ENCODE measurements around the gene NOTCH1.

Gene NOTCH1

DNA sequence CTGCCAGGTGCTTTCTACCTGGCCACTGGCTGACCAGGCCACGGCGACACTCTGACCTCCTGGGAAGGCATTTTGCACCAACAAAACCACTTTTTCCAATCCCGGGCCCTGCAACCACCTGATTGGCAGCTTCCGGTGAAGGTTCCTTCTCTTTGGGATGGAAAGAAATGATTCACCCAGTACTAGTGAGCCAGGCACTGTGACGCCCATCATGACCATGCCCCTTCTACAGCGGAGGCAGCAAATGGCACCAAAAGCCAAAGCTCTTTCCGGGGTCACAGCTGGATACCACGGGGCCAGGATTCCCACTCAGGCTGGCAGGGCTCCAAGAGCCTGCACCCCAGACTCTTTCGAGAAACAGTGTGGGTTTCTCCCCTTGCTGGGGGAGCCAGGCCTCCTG is 4.7 kb downstream of the NOTCH1 start:
- H3K4me1 Mint-ChIP-seq = peaks cover 32% of the 10 kb centered on the region
- H3K4me3 Mint-ChIP-seq = peak overlapping the region in 2 of 3 experiments; percentile 43 to 52
- H3K27me3 Mint-ChIP-seq (ENCODE audit: low read depth) = no peaks in the 10 kb centered on the region
- H3K27ac Mint-ChIP-seq = peak overlapping the region in 2 of 3 experiments; percentile 35 to 61
- TF ChIP-seq CTCF (IDR thresholded peaks at IDR 0.05; ENCODE audit: unreplicated experiment in 3 of 3) = no peak
- no peaks in the 10 kb centered on the region for H3K9me3 Mint-ChIP-seq
- H3K36me3 Mint-ChIP-seq (ENCODE audit: low read depth) = peaks cover 10% of the 10 kb centered on the region

DNA sequence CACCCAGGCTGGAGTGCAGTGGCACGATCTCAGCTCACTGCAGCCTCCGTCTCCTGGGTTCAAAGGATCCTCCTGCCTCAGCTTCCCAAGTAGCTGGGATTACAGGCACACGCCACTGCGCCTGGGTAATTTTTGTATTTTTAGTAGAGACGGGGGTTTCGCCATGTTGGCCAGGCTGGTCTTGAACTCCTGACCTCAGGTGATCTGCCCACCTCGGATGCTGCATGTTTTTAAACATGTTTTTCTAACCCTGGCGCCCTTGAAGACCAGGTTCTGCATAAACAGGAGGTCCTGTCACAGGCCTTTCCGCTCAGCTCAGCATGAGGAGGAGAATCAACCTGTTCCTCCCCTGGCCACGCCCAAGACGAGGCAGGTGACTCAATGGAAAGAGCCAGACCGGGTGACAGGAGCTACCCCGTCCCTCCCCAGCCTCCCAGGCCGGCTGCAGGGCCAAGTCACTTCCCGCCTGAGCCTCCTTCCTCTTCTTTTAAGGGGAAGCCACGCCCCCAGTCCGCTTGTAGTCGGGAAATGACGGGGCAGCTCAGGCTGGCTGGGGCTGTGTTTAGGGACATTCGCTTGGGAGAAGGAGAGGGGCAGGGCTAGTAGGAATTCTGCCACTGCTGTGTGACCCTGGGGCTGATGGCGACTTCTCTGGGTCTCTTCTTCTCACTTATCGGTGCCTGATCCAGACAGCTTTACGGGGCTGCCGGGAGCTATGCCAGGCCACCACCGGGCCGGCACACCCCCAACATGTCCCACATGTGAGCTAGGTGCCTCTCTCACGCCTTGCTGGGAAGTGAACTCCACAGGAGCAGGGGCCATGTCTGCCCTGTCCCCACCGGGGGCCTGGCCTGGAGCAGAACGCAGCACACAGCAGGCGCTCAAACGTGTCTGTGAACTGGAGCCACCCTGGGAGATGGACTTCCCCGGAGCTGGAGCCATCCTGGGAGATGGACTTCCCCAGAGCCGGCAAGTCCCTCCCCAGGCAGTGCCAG is 6.1 kb downstream of the NOTCH1 start:
- Mint-ChIP-seq H3K9me3 (no peaks in the 10 kb centered on the region), H3K4me1 (peaks cover 32% of the 10 kb centered on the region), H3K27me3 (ENCODE audit: low read depth) (no peaks in the 10 kb centered on the region), H3K36me3 (ENCODE audit: low read depth) (peaks cover 10% of the 10 kb centered on the region), H3K27ac (no peak overlapping the region), H3K4me3 (peak overlapping the region in 1 of 3 experiments; percentile 43)
- TF ChIP-seq CTCF (IDR thresholded peaks at IDR 0.05; ENCODE audit: unreplicated experiment in 3 of 3) = no peak

GRCh38 chr9:136538599-136539426 is 7.0 kb downstream of the NOTCH1 start:
- Mint-ChIP-seq H3K4me1 (peaks cover 34% of the 10 kb centered on the region), H3K9me3 (no peaks in the 10 kb centered on the region), H3K27ac (peak overlapping the region in 2 of 3 experiments; percentile 44 to 50), H3K4me3 (no peak overlapping the region), H3K36me3 (ENCODE audit: low read depth) (peaks cover 10% of the 10 kb centered on the region), H3K27me3 (ENCODE audit: low read depth) (no peaks in the 10 kb centered on the region)
- no peak for TF ChIP-seq CTCF (IDR thresholded peaks at IDR 0.05; ENCODE audit: unreplicated experiment in 3 of 3)

- Mint-ChIP-seq H3K4me1 (peaks cover 31% of the 10 kb centered on the region), H3K36me3 (ENCODE audit: low read depth) (peaks cover 10% of the 10 kb centered on the region), H3K4me3 (no peak overlapping the region), H3K27me3 (ENCODE audit: low read depth) (no peaks in the 10 kb centered on the region), H3K9me3 (no peaks in the 10 kb centered on the region), H3K27ac (no peak overlapping the region)
- no peak for TF ChIP-seq CTCF (IDR thresholded peaks at IDR 0.05; ENCODE audit: unreplicated experiment in 3 of 3)
These were observed 7.8 kb downstream of the NOTCH1 start for GRCh38 chr9:136537896-136538598.

GRCh38 chr9:136537411-136537810 is 8.4 kb downstream of the NOTCH1 start:
- peaks cover 27% of the 10 kb centered on the region for H3K4me1 Mint-ChIP-seq
- peak overlapping the region in 1 of 3 experiments; percentile 42 for H3K27ac Mint-ChIP-seq
- no peak for TF ChIP-seq CTCF (IDR thresholded peaks at IDR 0.05; ENCODE audit: unreplicated experiment in 3 of 3)
- no peaks in the 10 kb centered on the region for H3K27me3 Mint-ChIP-seq (ENCODE audit: low read depth)
- no peaks in the 10 kb centered on the region for H3K9me3 Mint-ChIP-seq
- peaks cover 10% of the 10 kb centered on the region for H3K36me3 Mint-ChIP-seq (ENCODE audit: low read depth)
- no peak overlapping the region for H3K4me3 Mint-ChIP-seq

All from nephron (organoid).